Activated T-cell treated with anti-CD3 and anti-CD28 coated beads, Interleukin-2, amount 50 U/mL, for 4 hours (primary cell): ENCODE data around the gene RETREG2. TPM values are rescaled to one million over a fixed set of nuclear protein-coding genes. Genes with fewer than 3 reads are reported as not detected.

ENCODE experiments used
- ATAC-seq, 2 donors: fragments of 200-7000 bp; cut with Tn5 transposase; one replicate each; pipeline ENCODE4 v1.10.0; 2021
- DNase-seq: peaks from one replicate; pipeline ENCODE4 v3.0.0-alpha.2; 2020
- H3K27me3 Mint-ChIP-seq: one replicate; pipeline ENCODE4 v1.8.0; 2021; ENCODE audit warnings: low read depth, mixed read lengths
- H3K36me3 Mint-ChIP-seq: one replicate; pipeline ENCODE4 v1.8.0; 2022; ENCODE audit warnings: mixed read lengths; ENCODE audit not compliant: insufficient read depth
- H3K4me1 Mint-ChIP-seq: one replicate; pipeline ENCODE4 v1.8.0; 2021; ENCODE audit warnings: low read depth, mixed read lengths
- H3K4me3 Mint-ChIP-seq: one replicate; pipeline ENCODE4 v1.8.0; 2021; ENCODE audit warnings: mild to moderate bottlenecking, moderate library complexity, mixed read lengths
- H3K9me3 Mint-ChIP-seq: one replicate; pipeline ENCODE4 v1.8.0; 2021; ENCODE audit warnings: mixed read lengths
- total RNA-seq, 3 donors: library from RNA; stranded (reverse); gene quantifications; one replicate each; pipeline ENCODE4 v1.2.1, GENCODE V29; 2021

The RETREG2 gene, protein sequence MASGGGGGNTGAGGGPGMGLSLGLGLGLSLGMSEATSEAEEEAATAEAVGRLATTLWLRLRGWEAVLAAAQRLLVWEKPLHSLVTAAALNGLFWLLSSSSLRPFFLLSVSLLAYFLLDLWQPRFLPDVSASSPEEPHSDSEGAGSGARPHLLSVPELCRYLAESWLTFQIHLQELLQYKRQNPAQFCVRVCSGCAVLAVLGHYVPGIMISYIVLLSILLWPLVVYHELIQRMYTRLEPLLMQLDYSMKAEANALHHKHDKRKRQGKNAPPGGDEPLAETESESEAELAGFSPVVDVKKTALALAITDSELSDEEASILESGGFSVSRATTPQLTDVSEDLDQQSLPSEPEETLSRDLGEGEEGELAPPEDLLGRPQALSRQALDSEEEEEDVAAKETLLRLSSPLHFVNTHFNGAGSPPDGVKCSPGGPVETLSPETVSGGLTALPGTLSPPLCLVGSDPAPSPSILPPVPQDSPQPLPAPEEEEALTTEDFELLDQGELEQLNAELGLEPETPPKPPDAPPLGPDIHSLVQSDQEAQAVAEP
- total RNA-seq, result 10 to 100 TPM; 55.0 to 63.1 (median 62.7) TPM

DNA sequence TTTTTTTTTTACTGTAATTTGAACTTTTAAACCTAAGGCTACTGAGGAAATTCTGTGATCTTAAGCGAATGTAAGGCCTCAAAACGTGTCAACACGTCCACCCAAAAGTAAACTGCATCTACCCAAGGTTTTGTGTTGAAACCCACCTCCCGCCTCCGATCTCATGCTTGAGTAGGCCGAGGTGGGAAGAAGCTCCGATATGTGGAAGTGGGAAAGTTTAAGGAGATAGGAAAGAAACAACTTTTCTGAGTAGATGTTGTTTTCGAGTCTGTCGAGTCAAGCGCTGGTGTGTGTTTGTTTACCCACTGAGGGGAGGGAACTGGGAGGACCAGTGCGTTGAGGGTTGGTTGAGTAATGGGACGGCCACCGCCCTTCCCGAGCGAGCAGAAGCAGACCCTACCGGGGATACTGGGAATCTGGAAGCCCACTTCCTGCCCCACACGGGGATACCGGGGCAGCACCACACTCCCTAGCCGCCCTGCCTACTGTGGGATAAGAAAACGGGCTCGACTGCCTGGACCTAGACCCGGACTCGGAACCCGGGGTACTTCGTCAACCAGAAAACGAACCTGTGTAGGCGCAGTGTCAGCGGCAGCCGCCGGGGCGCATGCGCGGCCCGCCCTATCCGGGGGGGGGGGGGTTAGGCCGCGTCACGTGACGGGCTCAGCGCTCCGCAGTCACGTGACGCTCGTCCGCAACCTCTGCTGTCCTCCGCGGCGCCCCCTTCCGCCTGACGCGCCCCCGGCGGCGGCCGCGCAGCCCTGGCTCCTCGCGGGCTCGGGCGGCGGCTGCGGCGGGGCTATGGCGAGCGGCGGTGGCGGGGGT, at the start of gene RETREG2:
Gene RETREG2, plus strand, starts transcription at position 724 of the 825 bp plus-strand sequence. Its CDS starts 78 bp downstream, at position 802.
- Mint-ChIP-seq H3K4me3 (peak within 1 kb of the TSS; percentile 89), H3K27me3 (no peaks in the 10 kb centered on the region), H3K4me1 (peaks cover 63% of the 10 kb centered on the region), H3K36me3 (peaks cover 28% of the 10 kb centered on the region), H3K9me3 (no peaks in the 10 kb centered on the region)
- DNase-seq, result peak; percentile 69
- ATAC-seq, result peak; percentile 53 to 56

DNA sequence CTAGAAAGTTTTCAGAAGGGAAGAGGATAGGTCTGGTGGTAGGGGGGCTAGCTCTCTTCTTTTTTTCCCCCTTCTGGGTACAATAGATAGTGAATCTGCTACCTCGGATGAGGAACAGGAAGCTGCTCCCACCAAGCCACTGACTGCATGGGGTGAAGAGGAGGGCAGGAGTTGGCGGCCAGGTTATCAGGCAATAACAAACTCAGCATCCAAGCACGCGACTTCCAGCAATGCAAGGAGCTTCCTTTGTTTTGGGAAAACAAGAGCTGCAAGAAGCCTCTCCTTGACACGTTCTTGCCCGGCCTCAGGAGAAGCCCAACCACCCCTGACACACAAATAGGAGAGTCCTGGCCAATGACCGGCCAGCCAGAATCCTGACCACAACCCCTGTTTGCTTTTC, 49.7 kb upstream of the RETREG2 start:
- DNase-seq (no peak), ATAC-seq (no peak)
- peaks cover 16% of the 10 kb centered on the region for H3K4me1 Mint-ChIP-seq
- no peaks in the 10 kb centered on the region for H3K27me3 Mint-ChIP-seq
- H3K4me3 Mint-ChIP-seq, result no peak overlapping the region
- no peaks in the 10 kb centered on the region for H3K9me3 Mint-ChIP-seq
- peaks cover 10% of the 10 kb centered on the region for H3K36me3 Mint-ChIP-seq

DNA sequence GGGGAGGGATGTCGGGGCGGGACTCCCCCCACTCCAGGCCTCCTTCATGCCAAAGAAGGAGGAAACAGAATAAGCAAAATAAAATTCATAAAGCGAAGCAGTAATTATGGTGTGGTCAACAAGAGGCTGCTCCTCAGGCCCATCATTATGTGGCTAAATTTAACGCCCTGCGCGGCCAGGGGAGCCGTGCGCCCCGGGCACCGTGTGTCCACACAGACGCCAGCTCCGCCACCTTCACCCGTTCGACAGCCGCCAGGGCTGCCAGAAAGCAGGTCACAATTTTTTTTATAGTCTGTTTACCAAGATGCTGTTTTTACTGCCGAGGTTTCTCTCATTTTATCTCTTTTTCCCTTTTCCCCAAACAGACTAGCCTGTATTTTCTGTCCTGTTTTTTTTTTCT, 48.5 kb upstream of the RETREG2 start:
- H3K4me1 Mint-ChIP-seq, result peaks cover 11% of the 10 kb centered on the region

DNA sequence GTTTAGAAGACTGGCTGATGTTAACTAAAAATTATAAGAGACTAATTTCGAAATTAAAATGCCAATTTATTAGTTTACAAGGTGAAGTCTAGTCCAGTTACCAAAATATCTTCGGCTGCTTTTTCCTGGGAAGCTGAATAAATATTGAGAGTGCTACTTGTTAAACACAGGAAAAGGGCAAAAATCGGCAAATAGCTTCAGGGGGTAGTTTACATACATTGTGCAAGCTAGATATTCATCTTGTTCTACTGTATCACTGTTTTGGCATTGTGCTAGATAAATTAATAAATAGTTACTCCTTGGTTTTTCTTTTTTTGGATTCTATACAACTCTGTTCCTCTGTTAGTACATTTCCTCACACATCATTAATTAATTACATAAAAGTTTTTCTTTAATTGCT, 46.7 kb upstream of the RETREG2 start:
- H3K4me3 Mint-ChIP-seq, result no peak overlapping the region
- no peaks in the 10 kb centered on the region for H3K27me3 Mint-ChIP-seq
- peaks cover 2% of the 10 kb centered on the region for H3K4me1 Mint-ChIP-seq
- ATAC-seq (no peak), DNase-seq (no peak)
- H3K9me3 Mint-ChIP-seq, result no peaks in the 10 kb centered on the region
- peaks cover 14% of the 10 kb centered on the region for H3K36me3 Mint-ChIP-seq

More for the DNA sequence above, 48.5 kb upstream of the RETREG2 start:
- DNase-seq, result no peak
- Mint-ChIP-seq H3K4me3 (no peak overlapping the region), H3K27me3 (no peaks in the 10 kb centered on the region), H3K9me3 (no peaks in the 10 kb centered on the region), H3K36me3 (peaks cover 14% of the 10 kb centered on the region)
- no peak for ATAC-seq

- H3K27me3 Mint-ChIP-seq, result no peaks in the 10 kb centered on the region
- H3K9me3 Mint-ChIP-seq, result no peaks in the 10 kb centered on the region
- peaks cover 2% of the 10 kb centered on the region for H3K4me1 Mint-ChIP-seq
- DNase-seq (no peak), ATAC-seq (no peak)
- no peak overlapping the region for H3K4me3 Mint-ChIP-seq
- peaks cover 14% of the 10 kb centered on the region for H3K36me3 Mint-ChIP-seq
Observed at GRCh38 chr2:219131744-219132143, 46.3 kb upstream of the RETREG2 start.

DNA sequence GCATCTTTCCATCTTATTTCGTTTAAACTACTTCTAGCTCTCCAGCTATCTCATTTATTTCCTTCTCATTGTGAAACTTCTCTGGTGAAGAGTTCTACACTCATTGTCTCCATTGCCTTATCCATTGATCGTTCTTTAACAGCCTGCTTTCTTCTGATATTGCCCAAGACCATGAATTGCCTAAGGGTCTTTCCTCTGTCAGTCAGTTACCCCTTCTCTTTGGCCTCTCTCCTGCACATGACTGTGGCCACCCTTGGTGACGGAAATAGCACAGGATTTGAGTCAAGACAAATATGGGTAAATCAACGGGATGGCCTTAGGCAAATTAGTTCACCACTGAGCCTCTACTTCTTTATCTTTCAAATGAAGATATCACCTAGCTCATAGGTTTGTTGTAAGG, 44.1 kb upstream of the RETREG2 start:
- no peaks in the 10 kb centered on the region for H3K9me3 Mint-ChIP-seq
- H3K4me3 Mint-ChIP-seq, result no peak overlapping the region
- peaks cover 2% of the 10 kb centered on the region for H3K4me1 Mint-ChIP-seq
- ATAC-seq, result no peak
- H3K27me3 Mint-ChIP-seq, result no peaks in the 10 kb centered on the region
- peaks cover 19% of the 10 kb centered on the region for H3K36me3 Mint-ChIP-seq
- DNase-seq, result no peak

GRCh38 chr2:219140722-219141121, 37.4 kb upstream of the RETREG2 start:
- Mint-ChIP-seq H3K4me3 (no peak overlapping the region), H3K9me3 (no peaks in the 10 kb centered on the region), H3K4me1 (no peaks in the 10 kb centered on the region), H3K27me3 (no peaks in the 10 kb centered on the region), H3K36me3 (peaks cover 47% of the 10 kb centered on the region)
- DNase-seq, result no peak
- no peak for ATAC-seq

- Mint-ChIP-seq H3K9me3 (no peaks in the 10 kb centered on the region), H3K36me3 (peaks cover 59% of the 10 kb centered on the region), H3K4me3 (no peak overlapping the region), H3K4me1 (no peaks in the 10 kb centered on the region), H3K27me3 (no peaks in the 10 kb centered on the region)
- ATAC-seq (no peak), DNase-seq (no peak)
Observed at GRCh38 chr2:219142329-219142728, 35.7 kb upstream of the RETREG2 start.

DNA sequence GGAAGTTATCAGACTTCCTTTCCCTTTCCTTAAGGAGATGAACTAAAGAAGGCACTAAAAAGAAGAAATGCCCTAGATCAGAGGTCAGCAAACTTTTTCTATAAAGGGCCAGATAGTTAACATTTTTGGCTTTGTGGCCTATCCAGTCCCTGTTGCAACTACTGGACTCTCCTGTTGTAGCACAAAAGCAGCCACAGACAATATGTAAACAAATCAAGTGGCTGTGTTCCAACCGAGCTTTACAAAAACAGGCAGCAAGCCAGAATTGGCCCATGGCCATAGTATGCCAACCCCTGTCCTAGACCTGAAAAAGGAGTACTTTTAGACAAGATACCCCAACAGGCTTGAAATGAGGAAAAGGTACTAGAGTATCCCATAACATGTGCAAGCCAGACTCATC, 28.4 kb upstream of the RETREG2 start:
- Mint-ChIP-seq H3K4me3 (no peak overlapping the region), H3K4me1 (no peaks in the 10 kb centered on the region), H3K27me3 (no peaks in the 10 kb centered on the region), H3K9me3 (no peaks in the 10 kb centered on the region), H3K36me3 (peaks cover 31% of the 10 kb centered on the region)
- DNase-seq, result no peak
- ATAC-seq, result no peak

DNA sequence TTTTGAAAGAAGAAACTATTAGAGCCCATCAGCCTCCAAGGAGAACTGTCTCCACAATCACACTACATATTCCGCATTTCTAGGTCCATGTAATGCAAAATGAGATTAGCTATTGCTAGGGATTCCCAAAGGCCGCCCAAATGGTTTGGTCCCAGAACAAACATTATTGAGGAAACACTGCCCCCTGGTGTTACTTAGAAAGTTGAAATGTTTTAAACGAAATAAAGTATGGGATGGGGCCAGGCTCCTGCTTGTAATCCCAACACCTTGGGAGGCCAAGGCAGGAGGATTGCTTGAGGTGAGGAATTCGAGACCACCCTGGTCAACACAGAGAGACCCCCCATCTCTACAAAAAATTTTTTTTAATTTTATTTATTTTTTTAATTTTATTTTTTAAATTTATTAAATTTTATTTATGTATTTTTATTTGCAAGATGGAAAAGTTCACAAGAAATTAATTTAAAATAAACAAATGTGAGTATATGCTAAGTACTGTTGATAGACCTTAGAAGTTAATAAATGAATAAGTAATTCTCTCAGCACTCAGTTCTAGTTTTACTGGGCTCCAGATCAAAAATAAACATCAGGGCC, 22.9 kb upstream of the RETREG2 start:
- Mint-ChIP-seq H3K27me3 (no peaks in the 10 kb centered on the region), H3K4me3 (no peak overlapping the region), H3K36me3 (peaks cover 31% of the 10 kb centered on the region), H3K4me1 (peaks cover 8% of the 10 kb centered on the region), H3K9me3 (no peaks in the 10 kb centered on the region)
- ATAC-seq, result peak; percentile 27 to 51
- no peak for DNase-seq

GRCh38 chr2:219157396-219157795, 20.7 kb upstream of the RETREG2 start:
- no peak overlapping the region for H3K4me3 Mint-ChIP-seq
- peaks cover 27% of the 10 kb centered on the region for H3K36me3 Mint-ChIP-seq
- no peak for ATAC-seq
- DNase-seq, result no peak
- H3K9me3 Mint-ChIP-seq, result no peaks in the 10 kb centered on the region
- peaks cover 18% of the 10 kb centered on the region for H3K4me1 Mint-ChIP-seq
- H3K27me3 Mint-ChIP-seq, result no peaks in the 10 kb centered on the region

- Mint-ChIP-seq H3K36me3 (peaks cover 27% of the 10 kb centered on the region), H3K9me3 (no peaks in the 10 kb centered on the region), H3K27me3 (no peaks in the 10 kb centered on the region), H3K4me1 (peaks cover 18% of the 10 kb centered on the region), H3K4me3 (no peak overlapping the region)
- ATAC-seq, result no peak
- no peak for DNase-seq
Observed at GRCh38 chr2:219158025-219158424, 20.1 kb upstream of the RETREG2 start.

DNA sequence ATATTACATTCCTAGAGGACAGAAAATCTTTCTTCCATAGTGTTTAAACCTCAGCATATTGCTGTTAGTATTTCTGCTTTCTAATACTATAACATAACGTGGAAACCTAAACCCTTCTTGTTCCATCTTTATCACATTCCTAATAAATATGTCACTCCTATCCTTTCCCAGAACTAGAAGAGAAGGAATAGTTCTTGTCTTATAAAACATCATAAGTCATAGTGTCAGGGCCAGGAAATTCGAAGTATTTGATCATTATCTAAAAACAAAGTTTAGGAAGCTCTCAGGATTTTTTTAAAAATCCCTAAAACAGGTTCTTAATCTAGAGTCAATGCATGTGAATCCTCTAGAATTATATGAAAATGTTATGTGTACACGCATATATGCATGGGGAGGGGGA, 19.5 kb upstream of the RETREG2 start:
- Mint-ChIP-seq H3K36me3 (peaks cover 25% of the 10 kb centered on the region), H3K4me3 (no peak overlapping the region), H3K9me3 (no peaks in the 10 kb centered on the region), H3K27me3 (no peaks in the 10 kb centered on the region), H3K4me1 (peaks cover 18% of the 10 kb centered on the region)
- DNase-seq (no peak), ATAC-seq (no peak)

- H3K4me3 Mint-ChIP-seq, result peak overlapping the region; percentile 87
- no peak for ATAC-seq
- DNase-seq, result no peak
- no peaks in the 10 kb centered on the region for H3K27me3 Mint-ChIP-seq
- H3K36me3 Mint-ChIP-seq, result peaks cover 21% of the 10 kb centered on the region
- no peaks in the 10 kb centered on the region for H3K9me3 Mint-ChIP-seq
- peaks cover 18% of the 10 kb centered on the region for H3K4me1 Mint-ChIP-seq
Observed at GRCh38 chr2:219159771-219160185, 18.3 kb upstream of the RETREG2 start.
